Jurkat, Clone E6-1 (cell line): ENCODE data around the gene GNL1. TPM values are rescaled to one million over a fixed set of nuclear protein-coding genes. Genes with fewer than 3 reads are reported as not detected.
A peak's percentile ranks its signal among the peaks of the same experiment; 100 is the strongest.
"Not testable (repeated sequence)": the region's sequence is repeated elsewhere in the genome, so short reads cannot be mapped to it uniquely, and the experiment has no call there.

Source experiments
- DNase-seq: peaks from one replicate; pipeline ENCODE4 v3.0.0-alpha.2; 2011; ENCODE audit warnings: low read depth, low spot score
- H3K4me3 ChIP-seq: 2 replicates; pipeline ENCODE4 v1.5.1; 2011; ENCODE audit warnings: mild to moderate bottlenecking, low read length, control low read depth, moderate library complexity
- polyA plus RNA-seq: library from polyadenylated mRNA; unstranded; fragments of >200 nt; gene quantifications from one replicate; pipeline ENCODE4 v1.2.1, GENCODE V29; 2012; ENCODE audit warnings: missing spikeins; ENCODE audit not compliant: insufficient read length, insufficient read depth

GNL1 gene
- 93.8 TPM for polyA plus RNA-seq

- peak; percentile 92 for DNase-seq
- H3K4me3 ChIP-seq = peak within 1 kb of the TSS; percentile 92
Observed at GRCh38 chr6:30556066-30556905, at the start of gene GNL1. GNL1 (minus strand) TSS chr6:30556489; CDS start chr6:30556203, 286 bp downstream.

GRCh38 chr6:30603961-30604360 is 47.7 kb upstream of the GNL1 start:
- no peak for DNase-seq
- H3K4me3 ChIP-seq = no peak overlapping the region

- peak overlapping the region; percentile 28 for H3K4me3 ChIP-seq
- no peak for DNase-seq
Observed at GRCh38 chr6:30601815-30602641, 45.7 kb upstream of the GNL1 start.

GRCh38 chr6:30601436-30601814 is 45.1 kb upstream of the GNL1 start:
- peak overlapping the region; percentile 28 for H3K4me3 ChIP-seq
- DNase-seq = peak; percentile 93

- H3K4me3 ChIP-seq = no peak overlapping the region
- DNase-seq = no peak
Observed at GRCh38 chr6:30600451-30600961, 44.2 kb upstream of the GNL1 start.

GRCh38 chr6:30599625-30600324 is 43.5 kb upstream of the GNL1 start:
- no peak for DNase-seq
- H3K4me3 ChIP-seq = no peak overlapping the region

GRCh38 chr6:30598912-30599624 is 42.8 kb upstream of the GNL1 start:
- DNase-seq = no peak
- H3K4me3 ChIP-seq = no peak overlapping the region

GRCh38 chr6:30597315-30598144 is 41.2 kb upstream of the GNL1 start:
- peak; percentile 73 for DNase-seq
- not testable (repeated sequence) for H3K4me3 ChIP-seq

GRCh38 chr6:30592287-30592686 is 36.0 kb upstream of the GNL1 start:
- H3K4me3 ChIP-seq = no peak overlapping the region
- DNase-seq = no peak

GRCh38 chr6:30591008-30591407 is 34.7 kb upstream of the GNL1 start:
- no peak overlapping the region for H3K4me3 ChIP-seq
- no peak for DNase-seq

- H3K4me3 ChIP-seq = no peak overlapping the region
- DNase-seq = no peak
Observed at GRCh38 chr6:30590509-30590908, 34.2 kb upstream of the GNL1 start.

- H3K4me3 ChIP-seq = no peak overlapping the region
- DNase-seq = no peak
Observed at GRCh38 chr6:30589754-30590358, 33.6 kb upstream of the GNL1 start.

GRCh38 chr6:30583921-30584320 is 27.6 kb upstream of the GNL1 start:
- no peak overlapping the region for H3K4me3 ChIP-seq
- no peak for DNase-seq

- no peak for DNase-seq
- H3K4me3 ChIP-seq = no peak overlapping the region
Observed at GRCh38 chr6:30578051-30578450, 21.8 kb upstream of the GNL1 start.

GRCh38 chr6:30573113-30573512 is 16.8 kb upstream of the GNL1 start:
- H3K4me3 ChIP-seq = no peak overlapping the region
- DNase-seq = no peak

GRCh38 chr6:30572148-30572547 is 15.9 kb upstream of the GNL1 start:
- peak overlapping the region; percentile 97 for H3K4me3 ChIP-seq
- no peak for DNase-seq

GRCh38 chr6:30571762-30572082 is 15.4 kb upstream of the GNL1 start:
- peak overlapping the region; percentile 97 for H3K4me3 ChIP-seq
- no peak for DNase-seq
